Pancreas (tissue), 10 donors: ENCODE measurements around the gene PRSS2. TPM values are rescaled to one million over a fixed set of nuclear protein-coding genes. Genes with fewer than 3 reads are reported as not detected.

Source experiments
- ATAC-seq, 4 donors: fragments of 200-7000 bp; cut with Tn5 transposase; one replicate each; pipeline versions ENCODE4 v1.8.0 to v1.9.1; 2020; ENCODE audit warnings: mild to moderate bottlenecking in 4 of 4, moderate library complexity in 4 of 4
- DNase-seq, 6 donors: peaks; one replicate each; pipeline ENCODE4 v3.0.0-alpha.2; 2020
- FAIRE-seq: peaks from 2 replicates; lab custom pipeline; 2012; peaks lifted over from hg19 to GRCh38; lab: Jason Lieb, UNC
- H3K27ac ChIP-seq, 4 donors: fragments of 200-600 bp; sonication (generic); 1 replicate in 3 of 4; 2 replicates in 1 of 4; pipeline versions ENCODE4 v1.5.0 to v1.8.0; 2020
- H3K27me3 ChIP-seq, 4 donors: fragments of 200-600 bp; one replicate each; pipeline ENCODE4 v1.8.0; 2021
- H3K36me3 ChIP-seq, 3 donors: fragments of 200-600 bp; sonication (generic) in 1 of 3; one replicate each; pipeline versions ENCODE4 v1.5.0 to v1.8.0; 2020 to 2021
- H3K4me1 ChIP-seq, 3 donors: fragments of 200-600 bp; one replicate each; pipeline ENCODE4 v1.8.0; 2021
- H3K4me3 ChIP-seq, 4 donors: fragments of 200-600 bp; sonication (generic) in 2 of 4; one replicate each; pipeline versions ENCODE4 v1.5.0 to v1.8.0; 2020 to 2021
- H3K9me3 ChIP-seq, 4 donors: fragments of 200-600 bp; one replicate each; pipeline ENCODE4 v1.8.0; 2021
- CTCF ChIP-seq, 4 donors: fragments of 200-600 bp; sonication (generic) in 3 of 4; IDR thresholded peaks; one replicate each; pipeline versions ENCODE4 v1.5.0 to v1.8.0; 2021; ENCODE audit warnings: antibody characterized with exemption in 4 of 4
- WGBS, 2 donors: extraction: QIAGEN DNeasy Blood & Tissue Kit; methylation state at CpG; one replicate each; pipeline ENCODE4 v1.1.7; 2013; 5-methylcytosine and 5-hydroxymethylcytosine counted together
- intact Hi-C, 3 donors: fragments of 100-400 bp; cut with DNase I; formaldehyde crosslinking; loops; one replicate each; pipeline versions ENCODE4 v1.11.1 to v1.14.2; 2022
- polyA plus RNA-seq, 2 donors: library from polyadenylated mRNA; stranded (reverse); fragments of 200-250 nt; gene quantifications; one replicate each; pipeline ENCODE4 v1.2.3, GENCODE V29; 2013
- total RNA-seq, 6 donors: library from RNA; stranded (reverse); fragmentation: NEBNext Ultra II Directional in 4 of 6; extraction: Animal tissue kit (Norgen Biotek cat#: 25700) in 4 of 6; gene quantifications; one replicate each; pipeline versions ENCODE4 v1.2.1 to v1.2.4, GENCODE V29; 2021 to 2023
- donor health status: healthy with polysubstance abuse.
- donor health status: DM: no; HTN: no; CAD: no; lungs with moderate emphysema.
- donor health status: DM: no; HTN: no; CAD: no.
- donor health status: control.
- donor health status: control.
- donor health status: Bipolar disorder and iron deficiency.
- donor health status: DM: yes; HTN: yes; CAD: no.
- donor health status: DM: no; HTN: no; CAD: no.
- donor health status: DM: no; HTN: no; CAD: no.
- donor health status: DM: yes; HTN: yes; CAD: no.

PRSS2 gene
- total and polyA plus RNA-seq, 8 donors, result 25,162 to 136,252 (median 66,198) TPM

- Histone ChIP-seq H3K27me3 (no peaks in the 10 kb centered on the region), H3K4me1 (no peaks in the 10 kb centered on the region), H3K27ac (no peak overlapping the region), H3K4me3 (no peak overlapping the region), H3K36me3 (no peaks in the 10 kb centered on the region), H3K9me3 (no peaks in the 10 kb centered on the region)
- ATAC-seq, result no peak
- 91 to 93% methylated on average over 4 of the region's 4 CpGs for WGBS, 2 donors
- FAIRE-seq, result no peak
- no peak for DNase-seq
- TF ChIP-seq CTCF (IDR thresholded peaks at IDR 0.05), result no peak
- intact Hi-C loops, result no loop called here
Measured at GRCh38 chr7:142803901-142804300, 33.1 kb downstream of the PRSS2 start.

DNA sequence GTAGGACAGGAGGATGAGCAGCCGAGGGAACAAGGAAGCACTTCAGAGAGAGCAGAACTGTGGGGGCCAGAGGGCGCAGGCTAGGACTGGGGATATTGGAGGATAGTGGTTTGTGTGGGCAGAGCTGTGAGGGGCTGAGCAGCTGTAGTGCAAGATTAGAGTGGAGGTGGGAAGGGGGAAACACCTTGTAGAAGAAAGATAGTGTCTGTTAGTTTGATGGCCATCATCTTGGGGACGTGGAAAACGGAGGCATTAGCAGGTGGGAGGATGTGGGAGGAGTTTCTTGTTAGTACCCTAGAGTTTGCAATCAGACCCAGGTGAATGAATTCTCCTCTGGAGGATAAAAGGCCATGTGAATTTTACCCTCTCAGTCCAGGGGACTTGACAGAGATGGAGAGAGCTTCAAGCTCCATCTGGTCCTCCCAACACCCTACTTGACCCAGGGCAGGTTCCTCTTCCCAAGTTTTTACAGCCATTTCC, 34.0 kb downstream of the PRSS2 start:
- no peak for TF ChIP-seq CTCF (IDR thresholded peaks at IDR 0.05)
- Histone ChIP-seq H3K4me3 (no peak overlapping the region), H3K27me3 (no peaks in the 10 kb centered on the region), H3K4me1 (no peaks in the 10 kb centered on the region), H3K27ac (no peak overlapping the region), H3K9me3 (no peaks in the 10 kb centered on the region), H3K36me3 (no peaks in the 10 kb centered on the region)
- DNase-seq (no peak), ATAC-seq (no peak), FAIRE-seq (no peak)
- 71 to 75% methylated on average over 4 of the region's 4 CpGs for WGBS, 2 donors
- intact Hi-C loops, result no loop called here

GRCh38 chr7:142805350-142806021, 34.7 kb downstream of the PRSS2 start:
- Histone ChIP-seq H3K27ac (no peak overlapping the region), H3K4me3 (no peak overlapping the region), H3K36me3 (no peaks in the 10 kb centered on the region), H3K9me3 (no peaks in the 10 kb centered on the region), H3K4me1 (no peaks in the 10 kb centered on the region), H3K27me3 (no peaks in the 10 kb centered on the region)
- TF ChIP-seq CTCF (IDR thresholded peaks at IDR 0.05), result no peak
- ATAC-seq, result no peak
- intact Hi-C loops, result no loop called here
- no peak for DNase-seq
- FAIRE-seq, result no peak
- 85 to 95% methylated on average over 3 of the region's 3 CpGs for WGBS, 2 donors

- no peaks in the 10 kb centered on the region for H3K9me3 ChIP-seq
- no peak overlapping the region for H3K4me3 ChIP-seq
- 57 to 67% methylated on average over 2 of the region's 2 CpGs for WGBS, 2 donors
- no peak for DNase-seq
- ATAC-seq, result no peak
- no peaks in the 10 kb centered on the region for H3K4me1 ChIP-seq
- no peaks in the 10 kb centered on the region for H3K27me3 ChIP-seq
- H3K27ac ChIP-seq, result no peak overlapping the region
- FAIRE-seq, result no peak
- intact Hi-C loops, result no loop called here
- no peaks in the 10 kb centered on the region for H3K36me3 ChIP-seq
- no peak for TF ChIP-seq CTCF (IDR thresholded peaks at IDR 0.05)
Measured at GRCh38 chr7:142806022-142806356, 35.2 kb downstream of the PRSS2 start.

GRCh38 chr7:142806957-142807356, 36.2 kb downstream of the PRSS2 start:
- H3K27ac ChIP-seq, result no peak overlapping the region
- H3K4me3 ChIP-seq, result no peak overlapping the region
- no peak for FAIRE-seq
- intact Hi-C loops, result no loop called here
- H3K4me1 ChIP-seq, result no peaks in the 10 kb centered on the region
- H3K36me3 ChIP-seq, result no peaks in the 10 kb centered on the region
- H3K9me3 ChIP-seq, result no peaks in the 10 kb centered on the region
- no peak for DNase-seq
- no peaks in the 10 kb centered on the region for H3K27me3 ChIP-seq
- TF ChIP-seq CTCF (IDR thresholded peaks at IDR 0.05), result no peak
- WGBS, 2 donors, result 88 to 93% methylated on average over 1 of the region's 1 CpG
- no peak for ATAC-seq
